Calu3 (cell line): ENCODE data around the gene RUNX2. TPM values are rescaled to one million over a fixed set of nuclear protein-coding genes. Genes with fewer than 3 reads are reported as not detected.

Experiments used
- BruUV-seq: library from RNA; stranded (reverse); fragments of 400-500 nt; replicated peaks from 2 replicates; lab custom pipeline; 2021; lab: Mats Ljungman, UMichigan
- CTCF ChIA-PET: fragments of 300-600 bp; sonication (Branson Sonifier 250); formaldehyde crosslinking; loops from one replicate; lab custom pipeline; 2022; ENCODE audit warnings: antibody characterized with exemption; lab: Charles Lee
- DNase-seq: peaks from one replicate; pipeline ENCODE4 v3.0.0; 2022
- H3K27ac Mint-ChIP-seq: one replicate; pipeline ENCODE4 v1.8.0; 2022; ENCODE audit warnings: mixed read lengths; ENCODE audit not compliant: unreplicated experiment
- H3K27me3 Mint-ChIP-seq: one replicate; pipeline ENCODE4 v1.8.0; 2022; ENCODE audit warnings: mixed read lengths; ENCODE audit not compliant: unreplicated experiment
- H3K36me3 Mint-ChIP-seq: one replicate; pipeline ENCODE4 v1.8.0; 2022; ENCODE audit warnings: mild to moderate bottlenecking, moderate library complexity, mixed read lengths; ENCODE audit not compliant: insufficient read depth, unreplicated experiment
- H3K4me1 Mint-ChIP-seq: one replicate; pipeline ENCODE4 v1.8.0; 2022; ENCODE audit warnings: mild to moderate bottlenecking, low read depth, mixed read lengths; ENCODE audit not compliant: unreplicated experiment
- H3K4me3 Mint-ChIP-seq: one replicate; pipeline ENCODE4 v1.8.0; 2022; ENCODE audit warnings: mild to moderate bottlenecking, low read depth, moderate library complexity, mixed read lengths; ENCODE audit not compliant: unreplicated experiment
- H3K9me3 Mint-ChIP-seq: one replicate; pipeline ENCODE4 v1.8.0; 2022; ENCODE audit warnings: low read depth, mixed read lengths; ENCODE audit not compliant: unreplicated experiment
- CTCF ChIP-seq: fragments of 200-600 bp; IDR thresholded peaks from one replicate; pipeline ENCODE4 v1.8.0; 2022; ENCODE audit warnings: antibody characterized with exemption; ENCODE audit not compliant: unreplicated experiment
- intact Hi-C: fragments of 100-400 bp; cut with micrococcal nuclease; formaldehyde crosslinking; loops from one replicate; pipeline ENCODE4 v1.10.0; 2022; ENCODE audit not compliant: unreplicated experiment
- total RNA-seq: library from RNA; stranded (reverse); gene quantifications from 2 replicates; pipeline ENCODE4 v1.2.3, GENCODE V29; 2022

The RUNX2 gene
- total RNA-seq, 1 experiment from 2014 or later, result 0.54 TPM

GRCh38 chr6:45326698-45327417 lies 1.3 kb upstream of the RUNX2 start:
- Mint-ChIP-seq H3K9me3 (no peaks in the 10 kb centered on the region), H3K4me3 (no peak overlapping the region), H3K36me3 (no peaks in the 10 kb centered on the region), H3K27ac (no peak overlapping the region), H3K4me1 (no peaks in the 10 kb centered on the region), H3K27me3 (no peaks in the 10 kb centered on the region)
- TF ChIP-seq CTCF, result no peak
- CTCF ChIA-PET, result no interaction called here
- no TSS peak for BruUV-seq
- no peak for DNase-seq
- intact Hi-C loops, result no loop called here

- intact Hi-C loops, result no loop called here
- H3K4me1 Mint-ChIP-seq, result no peaks in the 10 kb centered on the region
- no peak for TF ChIP-seq CTCF
- H3K9me3 Mint-ChIP-seq, result no peaks in the 10 kb centered on the region
- CTCF ChIA-PET, result no interaction called here
- BruUV-seq, result no TSS peak
- H3K27ac Mint-ChIP-seq, result no peak overlapping the region
- no peaks in the 10 kb centered on the region for H3K27me3 Mint-ChIP-seq
- H3K36me3 Mint-ChIP-seq, result no peaks in the 10 kb centered on the region
- no peak overlapping the region for H3K4me3 Mint-ChIP-seq
- DNase-seq, result no peak
Observed at GRCh38 chr6:45328523-45328922, 393 bp downstream of the RUNX2 start.

- no peaks in the 10 kb centered on the region for H3K4me1 Mint-ChIP-seq
- BruUV-seq, result no TSS peak
- no peaks in the 10 kb centered on the region for H3K36me3 Mint-ChIP-seq
- CTCF ChIA-PET, result no interaction called here
- TF ChIP-seq CTCF, result no peak
- H3K9me3 Mint-ChIP-seq, result no peaks in the 10 kb centered on the region
- intact Hi-C loops, result no loop called here
- no peak overlapping the region for H3K27ac Mint-ChIP-seq
- H3K27me3 Mint-ChIP-seq, result no peaks in the 10 kb centered on the region
- no peak for DNase-seq
- no peak overlapping the region for H3K4me3 Mint-ChIP-seq
Observed at GRCh38 chr6:45344900-45345299, 16.8 kb downstream of the RUNX2 start.

- intact Hi-C loops, result no loop called here
- Mint-ChIP-seq H3K9me3 (no peaks in the 10 kb centered on the region), H3K27me3 (no peaks in the 10 kb centered on the region), H3K27ac (no peak overlapping the region), H3K36me3 (no peaks in the 10 kb centered on the region), H3K4me1 (no peaks in the 10 kb centered on the region), H3K4me3 (no peak overlapping the region)
- no peak for TF ChIP-seq CTCF
- no TSS peak for BruUV-seq
- DNase-seq, result no peak
- CTCF ChIA-PET, result no interaction called here
Observed at GRCh38 chr6:45350186-45350710, 22.1 kb downstream of the RUNX2 start.
